GM12878 (cell line): Measurements from ENCODE around the gene MAMLD1. TPM values are rescaled to one million over a fixed set of nuclear protein-coding genes. Genes with fewer than 3 reads are reported as not detected.

Source experiments
- ATAC-seq: fragments of 200-7000 bp; cut with Tn5 transposase; 3 replicates; pipeline ENCODE4 v1.9.1; 2020; ENCODE audit warnings: mild to moderate bottlenecking, moderate library complexity
- BruUV-seq: library from RNA; stranded (reverse); fragments of 400-500 nt; replicated peaks from 2 replicates; lab custom pipeline; 2021; lab: Mats Ljungman, UMichigan
- CTCF ChIA-PET: fragments of 300-600 bp; sonication (Branson Sonifier 250); formaldehyde crosslinking; extraction: SDS; loops from one replicate; lab custom pipeline; 2021; ENCODE audit warnings: inconsistent platforms; lab: Yijun Ruan, JAX
- POLR2A ChIA-PET: fragments of 350-600 bp; formaldehyde crosslinking; extraction: SDS; loops from one replicate; lab custom pipeline; 2021; ENCODE audit warnings: inconsistent platforms; lab: Charles Lee
- RAD21 ChIA-PET: fragments of 300-600 bp; sonication (Branson Sonifier 250); formaldehyde crosslinking; loops from one replicate; lab custom pipeline; 2023; ENCODE audit warnings: antibody characterized with exemption; ENCODE audit not compliant: unreplicated experiment; lab: Charles Lee
- SMC1A ChIA-PET: fragments of 300-600 bp; sonication (Branson Sonifier 250); formaldehyde crosslinking; loops from one replicate; lab custom pipeline; 2023; ENCODE audit not compliant: unreplicated experiment, uncharacterized antibody; lab: Charles Lee
- DNase-seq: peaks from one replicate; pipeline ENCODE4 v3.0.0-alpha.2; 2011; ENCODE audit warnings: low read depth, low spot score
- FAIRE-seq: peaks from 3 replicates; lab custom pipeline; 2011; peaks lifted over from hg19 to GRCh38; lab: Jason Lieb, UNC
- H2AFZ ChIP-seq: 2 replicates; pipeline ENCODE4 v1.6.0; 2011; ENCODE audit warnings: low read depth, low read length, control low read depth; ENCODE audit not compliant: control insufficient read depth
- H3K27ac ChIP-seq: 2 replicates; pipeline ENCODE4 v1.5.1; 2011; ENCODE audit warnings: control low read depth; ENCODE audit not compliant: control insufficient read depth, insufficient read depth
- H3K27me3 ChIP-seq, 2 experiments: replicated peaks in 1 of 2; 2 replicates each; pipeline versions ENCODE4 v1.6.0 to v1.6.1; 2011; ENCODE audit warnings: low read length in 1 of 2; ENCODE audit not compliant: control insufficient read depth in 2 of 2, insufficient read depth in 2 of 2
- H3K36me3 ChIP-seq, 2 experiments: 2 replicates each; pipeline ENCODE4 v1.5.1; 2011; ENCODE audit warnings: low read length in 1 of 2; ENCODE audit not compliant: control insufficient read depth in 2 of 2, insufficient read depth in 2 of 2
- H3K4me1 ChIP-seq: 2 replicates; pipeline ENCODE4 v1.6.1; 2011; ENCODE audit warnings: mild to moderate bottlenecking, low read length, moderate library complexity, mixed read lengths; ENCODE audit not compliant: control insufficient read depth, insufficient read depth
- H3K4me2 ChIP-seq: 2 replicates; pipeline ENCODE4 v1.6.0; 2011; ENCODE audit warnings: control low read depth; ENCODE audit not compliant: control insufficient read depth, insufficient read depth
- H3K4me3 ChIP-seq: fragments of 200-600 bp; sonication (generic); 2 replicates; pipeline ENCODE4 v1.5.1; 2016
- H3K79me2 ChIP-seq: 2 replicates; pipeline ENCODE4 v1.6.0; 2011; ENCODE audit warnings: low read length; ENCODE audit not compliant: control insufficient read depth, insufficient read depth
- H3K9ac ChIP-seq: 2 replicates; pipeline ENCODE4 v1.8.0; 2011; ENCODE audit warnings: low read length, control low read depth, mixed read lengths; ENCODE audit not compliant: control insufficient read depth, insufficient read depth
- H3K9me3 ChIP-seq: replicated peaks from 3 replicates; pipeline ENCODE4 v1.5.1; 2011; ENCODE audit warnings: mild to moderate bottlenecking, low read length; ENCODE audit not compliant: control insufficient read depth, insufficient read depth
- H4K20me1 ChIP-seq: 2 replicates; pipeline ENCODE4 v1.6.0; 2011; ENCODE audit not compliant: control insufficient read depth, insufficient read depth
- ATF7 ChIP-seq: fragments of 450-650 bp; IDR thresholded peaks from 2 replicates; pipeline ENCODE4 v1.6.1; 2016; ENCODE audit warnings: low read depth, mild to moderate bottlenecking
- HDAC6 ChIP-seq: fragments of 200-600 bp; sonication (generic); IDR thresholded peaks from one replicate; pipeline ENCODE4 v1.8.0; 2017; ENCODE audit warnings: antibody characterized with exemption; ENCODE audit not compliant: unreplicated experiment
- NFYB ChIP-seq: IDR thresholded peaks from 2 replicates; pipeline ENCODE4 v1.6.1; 2011; ENCODE audit warnings: low read depth, mild to moderate bottlenecking, low read length, improper control_type of control experiment, moderate library complexity; ENCODE audit not compliant: insufficient read depth
- SPI1 ChIP-seq: IDR thresholded peaks from 2 replicates; pipeline ENCODE4 v1.6.1; 2011; ENCODE audit warnings: low read depth, mild to moderate bottlenecking, low read length, moderate library complexity, borderline replicate concordance; ENCODE audit not compliant: insufficient read depth
- WRNIP1 ChIP-seq: IDR thresholded peaks from 2 replicates; pipeline ENCODE4 v1.6.1; 2011; ENCODE audit warnings: low read depth, low read length, improper control_type of control experiment, borderline replicate concordance
- ZNF207 ChIP-seq: fragments of 450-650 bp; IDR thresholded peaks from 2 replicates; pipeline ENCODE4 v1.6.1; 2014; ENCODE audit warnings: antibody characterized with exemption, mild to moderate bottlenecking, borderline replicate concordance
- WGBS: methylation state at CpG from one replicate; pipeline ENCODE4 v1.1.6; 2016; ENCODE audit warnings: low lambda C conversion rate; ENCODE audit not compliant: insufficient replicate concordance, insufficient coverage; ENCODE audit errors: missing lambda C conversion rate; 5-methylcytosine and 5-hydroxymethylcytosine counted together
- in situ Hi-C: fragments of 300-500 bp; cut with MboI; formaldehyde crosslinking; loops from 9 replicates; pipeline ENCODE4 v1.14.3; 2018; ENCODE audit warnings: mixed read lengths
- intact Hi-C: fragments of 100-400 bp; cut with micrococcal nuclease; formaldehyde crosslinking; loops from one replicate; pipeline ENCODE4 v1.14.2; 2022; ENCODE audit not compliant: unreplicated experiment
- polyA plus RNA-seq, 11 experiments: library from polyadenylated mRNA; depleted of rRNA in 4 of 11; unstranded in 6 of 11; stranded (reverse) in 5 of 11; fragments of >200 nt; fragmentation: Nextera tagmentation in 4 of 11; fragmentation: Illumina TruSeq in 1 of 11; extraction: Ambion mirVana in 4 of 11; extraction: Trizol in 1 of 11; gene quantifications; 1 replicate in 1 of 11; 2 replicates in 10 of 11; pipeline versions ENCODE4 v1.2.1 to v1.2.3, GENCODE V29; 2011 to 2016; ENCODE audit warnings: inconsistent platforms in 2 of 11, missing spikeins in 2 of 11, low read depth in 1 of 11
- total RNA-seq, 4 experiments: library from RNA; depleted of rRNA in 3 of 4; stranded (reverse); fragments of >200 nt in 3 of 4; fragmentation: Illumina TruSeq in 1 of 4; extraction: Trizol in 1 of 4; gene quantifications; 2 replicates each; pipeline versions ENCODE4 v1.2.1 to v1.2.3, GENCODE V29; 2013 to 2021
- TF ChIP-seq, protein P1 (sequence below): fragments of 450-650 bp; IDR thresholded peaks from 2 replicates; pipeline ENCODE4 v1.6.1; 2017; ENCODE audit warnings: mild to moderate bottlenecking, moderate library complexity
- TF ChIP-seq, protein P2 (sequence below): IDR thresholded peaks from 2 replicates; pipeline ENCODE4 v1.6.1; 2011; ENCODE audit warnings: low read depth, mild to moderate bottlenecking, low read length, moderate library complexity, borderline replicate concordance; ENCODE audit errors: extremely low read depth
- TF ChIP-seq, protein P3 (sequence below): IDR thresholded peaks from 2 replicates; pipeline ENCODE4 v1.6.1; 2012; ENCODE audit warnings: low read depth, low read length, improper control_type of control experiment
- TF ChIP-seq, protein P4 (sequence below): fragments of 450-650 bp; IDR thresholded peaks from 2 replicates; pipeline ENCODE4 v1.6.1; 2017; ENCODE audit warnings: borderline replicate concordance

The MAMLD1 gene
- total and polyA plus RNA-seq, 10 of the 15 experiments (the other 5 are each of a cell fraction or from before 2014, with no cell fraction given) = 0.03 to 0.05 TPM; not detected in 8

DNA sequence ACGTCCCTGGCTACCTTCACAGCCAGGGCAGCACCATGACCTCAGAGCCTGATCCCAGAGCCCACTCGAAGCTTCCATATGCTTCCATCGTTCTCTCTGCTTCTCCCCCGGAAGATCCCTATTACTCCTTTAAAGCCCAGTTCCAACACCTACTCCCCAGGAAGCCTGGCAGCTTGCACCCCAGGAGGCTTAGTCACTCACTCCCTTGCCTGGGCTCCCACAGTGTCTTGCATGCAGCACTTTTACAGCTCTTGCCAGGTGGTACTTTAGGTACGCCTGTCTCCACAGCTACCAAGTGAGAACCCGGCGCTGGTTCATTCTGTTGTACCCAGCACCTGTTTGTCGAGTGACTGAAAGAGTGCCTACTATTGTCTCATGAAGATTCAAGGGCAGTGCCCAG is 24.5 kb upstream of the MAMLD1 start:
- Histone ChIP-seq H3K9me3 (no peaks in the 10 kb centered on the region), H3K4me1 (no peaks in the 10 kb centered on the region), H2AFZ (no peak overlapping the region), H3K9ac (no peak overlapping the region), H3K27ac (no peak overlapping the region)
- BruUV-seq = no TSS peak
- ChIA-PET SMC1A (no interaction called here), POLR2A (no interaction called here), CTCF (no interaction called here)
- intact Hi-C loops = no loop called here
- WGBS = 20% methylated on average over 8 of the region's 8 CpGs
- DNase-seq (no peak), FAIRE-seq (no peak)
- no peak for TF ChIP-seq ATF7
- TF ChIP-seq, all 136 proteins: peak for 0
- no peak for ATAC-seq
- H3K27me3 ChIP-seq = no peaks in the 10 kb centered on the region; a peak in 1 of 4 replicates
- no peaks in the 10 kb centered on the region for H4K20me1 ChIP-seq
- no peaks in the 10 kb centered on the region for H3K79me2 ChIP-seq
- in situ Hi-C loops = no loop called here
- H3K36me3 ChIP-seq = no peaks in the 10 kb centered on the region
- no peak overlapping the region for H3K4me2 ChIP-seq
- no peak overlapping the region for H3K4me3 ChIP-seq
- RAD21 ChIA-PET = no interaction called here

DNA sequence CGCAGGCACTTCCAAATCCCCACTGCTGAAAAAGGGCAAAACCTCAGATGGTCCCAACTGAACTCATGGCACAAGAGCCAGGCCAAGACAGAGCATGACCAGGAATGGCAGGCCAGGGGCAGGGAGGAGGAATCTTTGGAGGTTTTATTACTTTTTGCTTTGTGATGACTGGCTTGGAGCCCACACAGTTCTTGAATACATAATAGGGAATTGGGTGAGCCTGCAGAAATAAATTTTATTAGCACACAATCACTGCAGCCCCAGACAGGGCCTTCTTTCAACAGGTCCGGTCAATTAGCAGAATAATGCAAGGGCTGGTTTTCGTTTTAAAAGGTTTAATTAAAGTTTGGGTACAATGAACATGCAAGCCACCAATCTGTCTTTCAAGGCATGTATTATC is 23.4 kb upstream of the MAMLD1 start:
- Histone ChIP-seq H3K4me3 (no peak overlapping the region), H3K4me2 (no peak overlapping the region), H3K79me2 (no peaks in the 10 kb centered on the region), H3K27me3 (no peaks in the 10 kb centered on the region; a peak in 1 of 4 replicates), H2AFZ (no peak overlapping the region), H4K20me1 (no peaks in the 10 kb centered on the region), H3K9ac (no peak overlapping the region), H3K27ac (no peak overlapping the region), H3K36me3 (no peaks in the 10 kb centered on the region), H3K4me1 (no peaks in the 10 kb centered on the region), H3K9me3 (no peaks in the 10 kb centered on the region)
- FAIRE-seq (no peak), ATAC-seq (no peak), DNase-seq (no peak)
- ChIA-PET RAD21 (no interaction called here), POLR2A (no interaction called here), SMC1A (no interaction called here), CTCF (no interaction called here)
- WGBS = 16% methylated on average over 3 of the region's 3 CpGs
- BruUV-seq = no TSS peak
- in situ Hi-C loops = no loop called here
- intact Hi-C loops = no loop called here
- TF ChIP-seq WRNIP1 (no peak), SPI1 (no peak), HDAC6 (no peak), NFYB (no peak), ZNF207 (no peak)
- TF ChIP-seq, protein P1, sequence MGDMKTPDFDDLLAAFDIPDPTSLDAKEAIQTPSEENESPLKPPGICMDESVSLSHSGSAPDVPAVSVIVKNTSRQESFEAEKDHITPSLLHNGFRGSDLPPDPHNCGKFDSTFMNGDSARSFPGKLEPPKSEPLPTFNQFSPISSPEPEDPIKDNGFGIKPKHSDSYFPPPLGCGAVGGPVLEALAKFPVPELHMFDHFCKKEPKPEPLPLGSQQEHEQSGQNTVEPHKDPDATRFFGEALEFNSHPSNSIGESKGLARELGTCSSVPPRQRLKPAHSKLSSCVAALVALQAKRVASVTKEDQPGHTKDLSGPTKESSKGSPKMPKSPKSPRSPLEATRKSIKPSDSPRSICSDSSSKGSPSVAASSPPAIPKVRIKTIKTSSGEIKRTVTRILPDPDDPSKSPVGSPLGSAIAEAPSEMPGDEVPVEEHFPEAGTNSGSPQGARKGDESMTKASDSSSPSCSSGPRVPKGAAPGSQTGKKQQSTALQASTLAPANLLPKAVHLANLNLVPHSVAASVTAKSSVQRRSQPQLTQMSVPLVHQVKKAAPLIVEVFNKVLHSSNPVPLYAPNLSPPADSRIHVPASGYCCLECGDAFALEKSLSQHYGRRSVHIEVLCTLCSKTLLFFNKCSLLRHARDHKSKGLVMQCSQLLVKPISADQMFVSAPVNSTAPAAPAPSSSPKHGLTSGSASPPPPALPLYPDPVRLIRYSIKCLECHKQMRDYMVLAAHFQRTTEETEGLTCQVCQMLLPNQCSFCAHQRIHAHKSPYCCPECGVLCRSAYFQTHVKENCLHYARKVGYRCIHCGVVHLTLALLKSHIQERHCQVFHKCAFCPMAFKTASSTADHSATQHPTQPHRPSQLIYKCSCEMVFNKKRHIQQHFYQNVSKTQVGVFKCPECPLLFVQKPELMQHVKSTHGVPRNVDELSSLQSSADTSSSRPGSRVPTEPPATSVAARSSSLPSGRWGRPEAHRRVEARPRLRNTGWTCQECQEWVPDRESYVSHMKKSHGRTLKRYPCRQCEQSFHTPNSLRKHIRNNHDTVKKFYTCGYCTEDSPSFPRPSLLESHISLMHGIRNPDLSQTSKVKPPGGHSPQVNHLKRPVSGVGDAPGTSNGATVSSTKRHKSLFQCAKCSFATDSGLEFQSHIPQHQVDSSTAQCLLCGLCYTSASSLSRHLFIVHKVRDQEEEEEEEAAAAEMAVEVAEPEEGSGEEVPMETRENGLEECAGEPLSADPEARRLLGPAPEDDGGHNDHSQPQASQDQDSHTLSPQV = no peak
- TF ChIP-seq, protein P2, sequence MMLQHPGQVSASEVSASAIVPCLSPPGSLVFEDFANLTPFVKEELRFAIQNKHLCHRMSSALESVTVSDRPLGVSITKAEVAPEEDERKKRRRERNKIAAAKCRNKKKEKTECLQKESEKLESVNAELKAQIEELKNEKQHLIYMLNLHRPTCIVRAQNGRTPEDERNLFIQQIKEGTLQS = no peak
- TF ChIP-seq, protein P3, sequence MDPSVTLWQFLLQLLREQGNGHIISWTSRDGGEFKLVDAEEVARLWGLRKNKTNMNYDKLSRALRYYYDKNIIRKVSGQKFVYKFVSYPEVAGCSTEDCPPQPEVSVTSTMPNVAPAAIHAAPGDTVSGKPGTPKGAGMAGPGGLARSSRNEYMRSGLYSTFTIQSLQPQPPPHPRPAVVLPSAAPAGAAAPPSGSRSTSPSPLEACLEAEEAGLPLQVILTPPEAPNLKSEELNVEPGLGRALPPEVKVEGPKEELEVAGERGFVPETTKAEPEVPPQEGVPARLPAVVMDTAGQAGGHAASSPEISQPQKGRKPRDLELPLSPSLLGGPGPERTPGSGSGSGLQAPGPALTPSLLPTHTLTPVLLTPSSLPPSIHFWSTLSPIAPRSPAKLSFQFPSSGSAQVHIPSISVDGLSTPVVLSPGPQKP = no peak
- TF ChIP-seq, protein P4, sequence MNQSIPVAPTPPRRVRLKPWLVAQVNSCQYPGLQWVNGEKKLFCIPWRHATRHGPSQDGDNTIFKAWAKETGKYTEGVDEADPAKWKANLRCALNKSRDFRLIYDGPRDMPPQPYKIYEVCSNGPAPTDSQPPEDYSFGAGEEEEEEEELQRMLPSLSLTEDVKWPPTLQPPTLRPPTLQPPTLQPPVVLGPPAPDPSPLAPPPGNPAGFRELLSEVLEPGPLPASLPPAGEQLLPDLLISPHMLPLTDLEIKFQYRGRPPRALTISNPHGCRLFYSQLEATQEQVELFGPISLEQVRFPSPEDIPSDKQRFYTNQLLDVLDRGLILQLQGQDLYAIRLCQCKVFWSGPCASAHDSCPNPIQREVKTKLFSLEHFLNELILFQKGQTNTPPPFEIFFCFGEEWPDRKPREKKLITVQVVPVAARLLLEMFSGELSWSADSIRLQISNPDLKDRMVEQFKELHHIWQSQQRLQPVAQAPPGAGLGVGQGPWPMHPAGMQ = no peak
